Esophagus muscularis mucosa (tissue), 4 donors: ENCODE results near the gene RPS6KA1. TPM values are rescaled to one million over a fixed set of nuclear protein-coding genes. Genes with fewer than 3 reads are reported as not detected.

ENCODE experiments used
- DNase-seq: peaks from one replicate; pipeline ENCODE4 v3.0.0-alpha.2; 2017; ENCODE audit errors: extremely low spot score
- H3K27ac ChIP-seq, 4 donors: fragments of 200-600 bp; sonication (generic); replicated peaks in 1 of 4; 1 replicate in 3 of 4; 2 replicates in 1 of 4; pipeline ENCODE4 v1.5.1; 2016 to 2019; ENCODE audit warnings: mild to moderate bottlenecking in 1 of 4
- H3K27me3 ChIP-seq, 4 donors: fragments of 200-600 bp; sonication (generic); one replicate each; pipeline versions ENCODE4 v1.5.1 to v1.6.0; 2016 to 2019
- H3K36me3 ChIP-seq, 4 donors: fragments of 200-600 bp; sonication (generic); one replicate each; pipeline ENCODE4 v1.5.1; 2016 to 2019
- H3K4me1 ChIP-seq, 4 donors: fragments of 200-600 bp; sonication (generic); one replicate each; pipeline ENCODE4 v1.5.1; 2016 to 2019
- H3K4me3 ChIP-seq, 4 donors: fragments of 200-600 bp; sonication (generic); 1 replicate in 2 of 4; 2 replicates in 2 of 4; pipeline ENCODE4 v1.5.1; 2016 to 2019; ENCODE audit warnings: mild to moderate bottlenecking in 4 of 4, moderate library complexity in 1 of 4
- H3K9me3 ChIP-seq, 4 donors: fragments of 200-600 bp; sonication (generic); 1 replicate in 3 of 4; 2 replicates in 1 of 4; pipeline ENCODE4 v1.5.1; 2016 to 2019
- EP300 ChIP-seq: sonication (generic); formaldehyde crosslinking; IDR thresholded peaks from one replicate; pipeline ENCODE4 v1.6.1; 2017; ENCODE audit warnings: antibody characterized with exemption
- POLR2A ChIP-seq: fragments of 450-650 bp; IDR thresholded peaks from one replicate; pipeline ENCODE4 v1.6.1; 2017; ENCODE audit warnings: antibody characterized with exemption, moderate library complexity, mild to moderate bottlenecking, low read depth
- POLR2AphosphoS5 ChIP-seq, 2 donors: sonication (generic); formaldehyde crosslinking; IDR thresholded peaks; one replicate each; pipeline ENCODE4 v1.6.1; 2017; ENCODE audit warnings: antibody characterized with exemption in 2 of 2
- WGBS: methylation state at CpG from one replicate; pipeline ENCODE4 v1.1.5; 2018; 5-methylcytosine and 5-hydroxymethylcytosine counted together
- intact Hi-C: fragments of 100-400 bp; cut with DNase I; formaldehyde crosslinking; loops from one replicate; pipeline ENCODE4 v1.15.1; 2023
- total RNA-seq, 4 donors: library from RNA; depleted of rRNA; stranded (reverse); fragments of >200 nt; gene quantifications; one replicate each; pipeline versions ENCODE4 v1.1.0 to v1.2.1, GENCODE V29; 2016
- TF ChIP-seq, protein P1 (sequence below), 3 experiments: fragments of 200-600 bp in 2 of 3; fragments of 450-650 bp in 1 of 3; sonication (generic) in 2 of 3; IDR thresholded peaks; one replicate each; pipeline ENCODE4 v1.5.1; 2017 to 2019; ENCODE audit warnings: antibody characterized with exemption in 3 of 3, mild to moderate bottlenecking in 2 of 3, moderate library complexity in 1 of 3

Gene RPS6KA1
- total RNA-seq, 4 donors from 2014 or later = 7.0 to 16.7 (median 8.7) TPM

DNA sequence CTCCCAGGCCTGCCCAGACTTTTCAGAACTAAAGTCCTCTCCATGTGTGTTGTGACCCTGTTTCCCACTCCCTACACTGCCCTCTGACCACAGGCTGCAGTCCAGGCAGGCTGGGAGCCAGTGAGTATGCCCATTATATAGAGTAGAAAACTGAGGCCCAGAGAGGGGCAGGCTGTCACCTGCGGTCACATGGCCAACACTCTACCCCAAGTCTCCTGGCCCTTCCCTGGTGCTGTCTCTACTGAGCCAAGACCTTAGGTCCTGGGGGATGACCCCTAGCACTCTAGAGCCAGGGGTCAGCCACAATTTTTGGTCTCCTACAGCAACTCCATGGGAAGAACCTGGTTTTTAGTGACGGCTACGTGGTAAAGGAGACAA lies 30.8 kb downstream of the RPS6KA1 start:
- Histone ChIP-seq H3K27me3 (no peaks in the 10 kb centered on the region), H3K36me3 (peaks cover 0 to 9% (median 5%) of the 10 kb centered on the region in 4 donors), H3K27ac (no peak overlapping the region), H3K9me3 (no peaks in the 10 kb centered on the region), H3K4me1 (no peaks in the 10 kb centered on the region), H3K4me3 (no peak overlapping the region)
- intact Hi-C loops = no loop called here
- no peak for TF ChIP-seq POLR2AphosphoS5 (IDR thresholded peaks at IDR 0.05)
- no peak for TF ChIP-seq POLR2A
- TF ChIP-seq, protein P1, sequence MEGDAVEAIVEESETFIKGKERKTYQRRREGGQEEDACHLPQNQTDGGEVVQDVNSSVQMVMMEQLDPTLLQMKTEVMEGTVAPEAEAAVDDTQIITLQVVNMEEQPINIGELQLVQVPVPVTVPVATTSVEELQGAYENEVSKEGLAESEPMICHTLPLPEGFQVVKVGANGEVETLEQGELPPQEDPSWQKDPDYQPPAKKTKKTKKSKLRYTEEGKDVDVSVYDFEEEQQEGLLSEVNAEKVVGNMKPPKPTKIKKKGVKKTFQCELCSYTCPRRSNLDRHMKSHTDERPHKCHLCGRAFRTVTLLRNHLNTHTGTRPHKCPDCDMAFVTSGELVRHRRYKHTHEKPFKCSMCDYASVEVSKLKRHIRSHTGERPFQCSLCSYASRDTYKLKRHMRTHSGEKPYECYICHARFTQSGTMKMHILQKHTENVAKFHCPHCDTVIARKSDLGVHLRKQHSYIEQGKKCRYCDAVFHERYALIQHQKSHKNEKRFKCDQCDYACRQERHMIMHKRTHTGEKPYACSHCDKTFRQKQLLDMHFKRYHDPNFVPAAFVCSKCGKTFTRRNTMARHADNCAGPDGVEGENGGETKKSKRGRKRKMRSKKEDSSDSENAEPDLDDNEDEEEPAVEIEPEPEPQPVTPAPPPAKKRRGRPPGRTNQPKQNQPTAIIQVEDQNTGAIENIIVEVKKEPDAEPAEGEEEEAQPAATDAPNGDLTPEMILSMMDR (IDR thresholded peaks at IDR 0.05) = no peak
- no peak for TF ChIP-seq EP300
- no peak for DNase-seq
- whole genome bisulfite sequencing = 88% methylated on average over 3 of the region's 3 CpGs

DNA sequence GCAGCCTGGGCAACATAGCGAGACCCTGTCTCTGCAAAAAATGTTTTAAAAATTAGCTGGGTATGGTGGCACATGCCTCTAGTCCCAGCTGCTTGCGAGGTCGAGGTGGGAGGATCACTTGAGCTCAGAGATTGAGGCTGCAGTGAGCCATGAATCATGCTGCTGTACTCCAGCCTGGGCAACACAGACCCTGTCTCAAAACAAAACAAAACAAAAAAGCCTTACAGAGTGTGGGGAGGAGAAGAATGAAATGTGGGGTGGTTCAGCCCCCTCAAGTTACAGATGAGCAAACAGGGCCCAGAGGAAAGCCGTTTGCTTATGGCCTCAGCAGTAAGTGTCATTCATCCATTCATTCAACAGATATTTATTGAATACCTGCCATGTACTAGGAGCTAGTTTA lies 40.7 kb downstream of the RPS6KA1 start:
- no peak for TF ChIP-seq POLR2A
- TF ChIP-seq EP300 = no peak
- TF ChIP-seq, protein P1 (IDR thresholded peaks at IDR 0.05) = no peak
- no peak for TF ChIP-seq POLR2AphosphoS5 (IDR thresholded peaks at IDR 0.05)
- H3K36me3 ChIP-seq = peaks cover 0 to 24% (median 10%) of the 10 kb centered on the region in 4 donors
- no peak overlapping the region for H3K4me3 ChIP-seq
- DNase-seq = no peak
- no peaks in the 10 kb centered on the region for H3K9me3 ChIP-seq
- no peak overlapping the region for H3K27ac ChIP-seq
- H3K27me3 ChIP-seq = no peaks in the 10 kb centered on the region
- H3K4me1 ChIP-seq = peaks cover 0 to 9% (median 4%) of the 10 kb centered on the region in 4 donors
- 73% methylated on average over 4 of the region's 4 CpGs for WGBS
- intact Hi-C loops = no loop called here

DNA sequence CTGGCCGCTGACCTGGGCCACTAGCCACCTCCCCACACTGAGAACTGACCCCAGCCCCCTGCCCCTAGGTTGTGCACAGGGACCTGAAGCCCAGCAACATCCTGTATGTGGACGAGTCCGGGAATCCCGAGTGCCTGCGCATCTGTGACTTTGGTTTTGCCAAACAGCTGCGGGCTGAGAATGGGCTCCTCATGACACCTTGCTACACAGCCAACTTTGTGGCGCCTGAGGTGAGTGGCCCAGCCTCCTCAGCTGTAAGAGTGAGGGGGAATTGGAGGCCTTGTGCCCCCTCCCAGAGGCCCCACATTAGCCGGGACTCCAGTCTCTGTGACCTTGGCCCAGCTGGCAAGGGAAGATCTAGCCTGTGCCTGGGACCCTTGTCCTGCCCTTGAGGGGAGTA lies 41.8 kb downstream of the RPS6KA1 start:
- Histone ChIP-seq H3K36me3 (peaks cover 0 to 24% (median 10%) of the 10 kb centered on the region in 4 donors), H3K4me1 (peaks cover 0 to 9% (median 4%) of the 10 kb centered on the region in 4 donors), H3K4me3 (no peak overlapping the region), H3K27me3 (no peaks in the 10 kb centered on the region), H3K9me3 (no peaks in the 10 kb centered on the region), H3K27ac (no peak overlapping the region)
- no peak for DNase-seq
- intact Hi-C loops = no loop called here
- no peak for TF ChIP-seq POLR2A
- TF ChIP-seq, protein P1 (IDR thresholded peaks at IDR 0.05) = no peak
- TF ChIP-seq POLR2AphosphoS5 (IDR thresholded peaks at IDR 0.05) = no peak
- no peak for TF ChIP-seq EP300
- WGBS = 92% methylated on average over 8 of the region's 8 CpGs

DNA sequence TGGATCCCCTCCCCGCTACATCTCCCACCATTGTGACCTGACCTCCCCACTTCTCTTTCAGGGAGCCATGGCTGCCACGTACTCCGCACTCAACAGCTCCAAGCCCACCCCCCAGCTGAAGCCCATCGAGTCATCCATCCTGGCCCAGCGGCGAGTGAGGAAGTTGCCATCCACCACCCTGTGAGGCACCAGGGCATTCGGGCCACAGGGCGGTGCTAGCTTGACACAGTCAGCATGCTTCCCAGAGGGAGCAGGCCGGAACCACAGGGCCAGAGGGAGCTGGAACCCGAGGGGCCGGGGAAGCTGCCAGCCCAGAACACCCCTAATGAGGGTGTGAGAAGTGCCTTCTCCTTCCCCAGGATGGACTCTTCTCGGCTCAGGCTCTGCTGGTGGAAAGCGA lies 44.5 kb downstream of the RPS6KA1 start:
- WGBS = 88% methylated on average over 10 of the region's 13 CpGs

More for the DNA sequence above, 44.5 kb downstream of the RPS6KA1 start:
- TF ChIP-seq POLR2A (no peak), POLR2AphosphoS5 (IDR thresholded peaks at IDR 0.05) (no peak), EP300 (no peak)
- TF ChIP-seq, protein P1 (IDR thresholded peaks at IDR 0.05) = no peak
- no peaks in the 10 kb centered on the region for H3K9me3 ChIP-seq
- no peak for DNase-seq
- H3K4me3 ChIP-seq = no peak overlapping the region
- no peaks in the 10 kb centered on the region for H3K27me3 ChIP-seq
- intact Hi-C loops = no loop called here
- H3K27ac ChIP-seq = no peak overlapping the region
- H3K4me1 ChIP-seq = peaks cover 0 to 9% (median 4%) of the 10 kb centered on the region in 4 donors
- peaks cover 0 to 24% (median 10%) of the 10 kb centered on the region in 4 donors for H3K36me3 ChIP-seq
